GM15510 (cell line): ENCODE measurements around the gene PNLIPRP1.

Experiments used
- POLR2A ChIP-seq: IDR thresholded peaks from 3 replicates; pipeline ENCODE4 v1.6.1; 2011; ENCODE audit warnings: borderline replicate concordance; ENCODE audit not compliant: insufficient read length; ENCODE audit errors: extremely low read depth

The PNLIPRP1 gene

DNA sequence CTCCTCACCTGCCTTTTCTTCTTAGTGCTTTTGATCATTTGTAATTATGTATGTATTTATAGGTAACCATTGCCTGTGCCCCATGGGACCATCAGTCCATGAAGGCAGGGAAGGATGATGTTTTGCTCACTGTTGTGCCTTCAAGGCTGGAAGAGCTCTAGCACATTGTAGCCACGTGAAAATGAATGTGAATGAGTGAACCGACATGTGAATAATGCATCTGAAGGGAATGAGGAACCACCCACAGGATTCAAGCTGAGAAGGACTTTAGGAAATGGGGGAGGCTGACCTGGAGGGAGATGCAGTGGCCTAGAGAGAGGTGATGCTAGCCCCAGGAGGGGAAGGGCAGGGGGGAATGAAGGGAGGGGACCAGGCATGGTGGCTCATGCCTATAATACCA, 24.0 kb downstream of the PNLIPRP1 start:
- TF ChIP-seq POLR2A = no peak

DNA sequence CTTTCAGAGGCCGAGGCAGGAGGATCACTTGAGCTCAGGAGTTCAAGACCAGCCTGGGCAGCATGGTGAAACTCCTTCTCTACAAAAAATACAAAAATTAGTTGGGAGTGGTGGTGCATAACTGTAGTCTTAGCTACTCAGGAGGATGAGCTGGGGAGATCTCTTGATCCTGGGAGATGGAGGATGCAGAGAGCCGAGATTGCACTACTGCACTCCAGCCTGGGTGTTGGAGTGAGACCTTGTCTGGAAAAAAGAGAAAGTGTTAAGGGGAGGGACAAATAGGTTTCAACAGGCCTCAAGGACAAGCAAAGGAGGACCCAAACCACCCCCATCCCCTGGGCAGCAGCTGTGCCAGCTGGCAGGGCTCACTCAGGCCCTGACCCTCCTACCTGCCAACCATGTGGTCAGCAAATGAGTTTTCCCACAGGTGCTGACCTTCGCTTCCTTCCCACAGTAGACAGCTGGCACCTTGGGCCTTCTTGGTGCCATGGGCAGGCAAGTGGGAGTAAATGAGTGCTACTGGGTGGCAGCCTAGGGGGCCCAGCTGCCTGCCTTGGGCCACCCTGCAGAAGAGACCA, 24.5 kb downstream of the PNLIPRP1 start:
- no peak for TF ChIP-seq POLR2A

DNA sequence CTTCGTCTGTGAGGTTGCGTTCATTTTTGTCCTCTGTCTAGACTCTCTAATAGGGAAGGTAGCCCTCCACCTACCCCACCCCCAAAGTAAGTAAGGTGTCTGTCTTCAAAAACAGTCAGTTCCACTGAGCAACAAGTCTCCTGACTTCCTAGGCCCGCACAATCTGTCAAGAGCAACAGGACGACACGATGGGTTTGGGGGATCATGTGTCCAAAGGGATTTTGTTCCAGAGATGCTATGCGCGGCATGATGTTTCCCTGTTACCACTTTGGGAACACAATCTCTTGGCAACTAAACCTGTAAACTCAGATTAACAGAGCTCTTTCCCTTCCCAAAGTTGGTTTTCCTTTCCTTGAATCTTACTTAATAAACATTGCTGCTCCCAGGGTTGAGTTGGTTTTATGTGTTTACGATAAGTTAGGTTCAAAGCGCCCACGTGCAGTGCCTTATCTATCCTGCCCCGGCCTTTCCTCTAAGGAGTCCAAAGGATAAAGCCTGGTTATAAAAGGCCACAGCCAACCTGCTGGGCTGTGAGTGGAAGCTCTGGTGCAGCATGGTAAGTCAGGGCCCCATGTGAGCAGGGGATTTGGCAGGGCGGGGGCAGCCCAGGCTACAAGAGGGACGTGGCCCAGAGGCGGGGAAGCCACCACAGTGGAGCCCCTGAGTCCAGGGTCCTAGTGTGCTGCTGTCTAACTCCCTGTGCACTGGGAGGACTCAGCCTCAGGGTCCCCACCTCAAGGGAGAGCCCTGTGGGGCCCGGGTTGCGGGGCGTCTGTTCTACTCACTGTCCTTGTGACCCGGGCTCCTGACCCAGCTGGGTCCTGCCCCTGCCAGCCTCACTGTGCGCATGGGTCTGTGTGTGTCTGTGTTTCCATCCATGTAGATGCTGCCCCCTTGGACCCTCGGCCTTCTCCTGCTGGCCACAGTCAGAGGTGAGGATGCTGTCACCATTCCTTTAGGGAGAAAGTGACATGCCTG, 30.0 kb downstream of the PNLIPRP1 start, which contains the start of gene PNLIPRP2:
Gene PNLIPRP2, plus strand, starts transcription at position 531 of the 978 bp plus-strand sequence.
- TF ChIP-seq POLR2A = no peak

DNA sequence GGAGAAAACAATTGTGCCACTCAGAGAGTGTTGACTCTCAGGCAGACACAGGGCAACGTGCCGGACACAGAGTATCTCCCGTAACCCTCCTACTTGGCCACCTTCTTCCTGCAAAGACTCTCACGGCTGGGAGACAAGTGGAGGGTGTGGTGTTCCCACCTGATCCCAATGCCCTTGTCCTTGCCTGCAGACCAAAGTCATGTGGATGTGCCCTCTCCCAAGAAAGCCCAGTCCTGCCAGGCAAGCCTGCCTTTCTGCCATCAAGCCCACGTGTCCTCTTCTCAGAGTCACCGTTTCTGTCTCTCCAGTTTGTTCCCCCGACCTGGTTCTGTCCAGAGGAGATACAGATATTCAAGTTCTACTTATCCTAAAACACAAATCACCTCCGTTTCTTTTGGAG, 30.7 kb downstream of the PNLIPRP1 start:
- TF ChIP-seq POLR2A = no peak

DNA sequence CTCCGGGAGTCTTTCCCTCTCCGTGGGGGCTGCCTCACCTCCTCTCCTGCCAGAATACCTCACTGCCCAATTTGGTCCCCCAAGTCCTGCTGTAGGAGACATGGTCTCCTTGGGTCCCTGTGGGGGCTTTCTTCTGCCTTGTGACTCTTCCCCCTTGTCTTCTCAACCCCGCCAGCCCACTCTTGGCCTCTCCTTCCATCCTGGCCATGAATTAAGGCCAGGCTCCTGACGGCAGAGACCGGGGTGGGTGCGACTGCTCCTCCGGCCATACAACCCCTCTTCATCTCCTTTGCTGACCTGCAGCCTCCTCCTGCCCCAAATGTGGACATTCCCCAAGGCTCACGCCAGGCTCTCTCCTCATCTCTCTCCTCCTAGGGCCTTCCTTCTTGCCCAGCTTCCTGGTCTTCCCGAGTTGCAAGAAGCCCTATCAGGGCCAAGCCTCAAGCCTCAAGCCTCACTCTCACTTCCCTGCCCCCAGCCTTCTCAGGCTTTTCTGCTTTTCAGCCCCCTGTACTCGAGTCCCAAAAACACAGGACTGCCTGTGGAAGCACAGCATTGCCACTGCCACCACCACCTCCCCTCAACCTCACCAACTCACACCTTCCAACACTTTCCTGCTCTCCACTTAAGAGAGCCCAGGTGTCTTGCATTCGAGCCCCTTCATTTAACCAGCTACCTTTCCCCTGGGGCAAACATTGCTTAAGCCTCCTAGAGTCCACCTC, 31.3 kb downstream of the PNLIPRP1 start:
- TF ChIP-seq POLR2A = no peak

DNA sequence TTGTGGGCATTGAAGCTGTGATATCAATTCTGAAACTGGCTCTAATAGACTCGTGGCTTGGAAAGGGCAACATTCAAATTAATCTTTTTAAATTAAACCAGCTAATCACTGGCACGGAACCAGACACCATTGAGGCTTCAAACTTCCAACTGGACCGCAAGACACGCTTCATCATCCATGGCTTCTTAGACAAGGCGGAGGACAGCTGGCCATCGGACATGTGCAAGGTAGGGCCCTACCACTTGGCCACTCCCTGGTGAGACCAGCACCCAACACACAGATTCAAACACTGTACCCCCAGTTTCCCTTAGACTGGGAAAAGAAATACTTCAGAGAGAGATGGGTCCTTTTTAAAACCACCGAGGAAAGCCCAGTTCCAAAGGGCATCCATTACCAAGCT, 35.1 kb downstream of the PNLIPRP1 start:
- no peak for TF ChIP-seq POLR2A

DNA sequence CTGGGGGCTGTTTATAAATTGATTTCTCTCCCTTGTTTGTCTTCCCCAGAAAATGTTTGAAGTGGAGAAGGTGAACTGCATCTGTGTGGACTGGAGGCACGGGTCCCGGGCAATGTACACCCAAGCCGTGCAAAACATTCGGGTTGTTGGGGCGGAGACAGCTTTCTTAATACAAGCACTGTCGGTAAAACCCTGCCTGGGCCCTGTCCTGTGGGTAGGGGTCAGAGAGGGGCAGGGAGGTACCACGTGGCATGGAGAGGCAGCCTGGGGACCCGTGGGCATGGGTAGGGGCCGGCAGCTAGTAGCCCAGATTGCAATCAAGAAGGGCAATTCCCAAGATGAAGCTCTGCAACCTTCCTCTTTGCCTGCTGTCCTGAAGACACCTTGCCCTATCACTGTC, 36.1 kb downstream of the PNLIPRP1 start:
- no peak for TF ChIP-seq POLR2A

DNA sequence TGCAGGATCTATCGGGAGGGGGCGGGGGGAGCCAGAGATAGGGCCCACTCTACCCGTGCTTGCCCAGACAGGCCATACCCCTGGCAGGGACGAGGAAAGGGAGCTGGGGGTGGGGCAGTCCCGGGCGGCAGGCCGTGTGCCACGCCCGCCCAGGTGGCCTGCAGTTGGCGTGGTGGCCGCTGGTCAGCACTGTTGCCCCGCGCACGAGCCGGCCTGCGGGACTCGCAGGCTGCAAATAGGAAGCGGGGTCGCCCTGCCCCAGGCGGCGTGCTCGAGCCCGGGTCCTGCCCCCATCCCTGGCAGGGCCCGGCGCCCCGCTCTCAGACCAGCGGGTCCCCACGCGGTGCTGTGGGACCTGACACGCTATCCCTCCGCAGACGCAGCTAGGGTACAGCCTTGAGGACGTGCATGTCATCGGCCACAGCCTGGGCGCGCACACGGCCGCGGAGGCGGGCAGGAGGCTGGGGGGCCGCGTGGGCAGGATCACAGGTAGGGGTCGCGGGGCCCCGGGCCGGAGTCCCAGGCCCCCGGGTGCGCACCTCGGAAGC, 36.7 kb downstream of the PNLIPRP1 start:
- no peak for TF ChIP-seq POLR2A

DNA sequence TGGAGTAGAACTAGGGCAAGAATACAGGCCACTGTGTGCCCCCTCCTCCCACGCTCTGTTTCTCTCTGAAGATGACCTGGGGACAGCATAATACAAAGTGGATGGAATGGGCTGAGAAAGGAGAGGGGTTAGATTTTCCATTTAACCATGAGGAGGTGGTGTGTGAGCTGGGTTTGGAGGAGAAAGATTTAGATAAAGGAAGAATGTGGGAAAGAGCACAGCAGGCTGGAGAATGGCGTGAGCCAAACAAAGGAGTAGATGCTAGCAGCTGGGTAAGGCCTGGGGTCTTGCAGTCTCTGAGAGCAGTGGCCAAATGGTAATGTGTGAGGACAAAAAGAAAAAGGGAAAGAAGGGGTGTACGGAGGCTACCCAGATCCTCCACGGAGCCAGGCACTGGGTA, 38.6 kb downstream of the PNLIPRP1 start:
- no peak for TF ChIP-seq POLR2A

DNA sequence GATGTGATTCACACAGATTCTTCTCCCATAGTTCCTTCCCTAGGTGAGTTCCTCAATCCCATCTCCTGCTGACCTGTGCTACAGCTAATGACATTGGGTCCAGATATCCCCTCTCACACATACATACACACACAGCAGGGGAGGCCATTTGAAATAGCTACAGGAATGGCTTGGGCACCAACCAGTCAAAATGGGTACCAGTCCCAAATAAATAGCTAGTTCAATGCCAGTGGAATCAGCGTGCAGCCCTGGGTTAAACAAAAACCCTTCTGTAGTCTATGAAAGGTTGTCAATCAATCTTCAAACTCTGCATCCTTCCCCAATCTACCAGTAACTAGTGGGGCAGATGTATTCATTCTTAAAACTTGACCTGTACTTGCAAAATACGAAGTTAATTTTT, 39.3 kb downstream of the PNLIPRP1 start:
- TF ChIP-seq POLR2A = no peak

DNA sequence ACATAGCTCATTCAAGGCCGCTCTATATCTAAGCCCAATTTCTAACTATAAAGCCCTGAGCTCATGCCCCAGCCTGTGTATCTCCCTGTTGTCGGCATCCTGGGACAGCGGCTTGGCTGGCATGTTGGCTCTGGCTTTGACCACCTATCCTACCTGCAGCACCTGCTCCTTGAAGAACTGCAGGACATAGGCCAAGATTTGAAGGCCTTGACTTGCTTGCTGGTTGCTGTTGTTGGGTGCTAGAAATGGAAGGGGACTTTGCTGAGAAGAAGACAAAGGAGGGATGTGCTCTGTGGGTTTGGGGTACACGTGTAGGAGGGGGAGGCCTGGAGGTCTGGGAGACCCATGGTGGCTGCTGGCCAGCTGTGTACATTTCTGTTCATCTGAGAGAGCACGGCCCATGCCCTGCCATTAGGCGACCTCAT, 41.1 kb downstream of the PNLIPRP1 start:
- TF ChIP-seq POLR2A = no peak

DNA sequence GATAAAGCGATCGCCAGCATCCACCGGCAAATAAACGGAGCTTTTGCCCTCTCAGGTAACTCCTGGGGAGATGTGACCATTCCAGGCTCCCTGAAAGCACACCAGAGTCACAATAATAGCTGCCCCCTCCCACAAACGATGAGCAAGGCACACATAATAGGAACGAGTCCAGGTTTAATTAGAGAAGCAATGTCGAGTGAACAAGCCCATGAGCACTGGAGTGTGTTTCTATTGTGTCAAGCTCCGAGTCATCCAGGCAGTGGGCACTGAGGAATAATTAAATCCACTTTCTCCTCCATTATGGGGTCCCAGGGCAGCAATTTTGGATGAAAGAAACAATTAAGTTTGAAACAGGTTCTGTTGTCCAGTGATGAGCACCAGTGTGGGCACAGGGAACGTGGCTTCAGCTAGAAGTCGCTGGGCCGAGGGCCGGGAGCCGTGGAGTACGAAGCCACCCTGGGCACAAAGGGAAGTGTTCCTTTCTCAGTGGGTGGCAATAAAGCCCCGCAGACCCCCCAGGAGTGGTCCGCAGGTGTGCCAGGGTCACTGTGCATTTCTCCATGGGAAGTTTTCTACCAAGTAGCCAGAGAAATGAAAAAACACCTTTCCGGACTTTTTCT, 41.9 kb downstream of the PNLIPRP1 start:
- no peak for TF ChIP-seq POLR2A

DNA sequence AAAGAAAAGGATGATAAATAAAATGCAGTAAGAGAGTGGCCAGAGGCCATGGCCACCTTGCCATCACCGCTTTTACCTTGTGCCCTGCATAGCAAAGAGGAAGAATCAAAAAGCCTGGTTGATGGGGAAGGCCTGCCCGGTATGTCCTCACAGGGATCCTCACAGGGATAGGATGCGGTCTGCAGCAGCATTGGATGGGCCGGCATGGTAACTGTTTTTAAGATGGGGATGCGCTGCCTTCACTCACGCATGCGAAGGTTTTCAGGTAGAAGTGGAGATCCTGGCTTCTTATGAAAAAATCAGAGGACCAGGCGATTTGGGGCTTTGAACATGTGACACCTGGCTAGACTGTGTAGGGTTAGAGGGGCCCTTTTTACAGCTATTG, 42.4 kb downstream of the PNLIPRP1 start:
- no peak for TF ChIP-seq POLR2A

DNA sequence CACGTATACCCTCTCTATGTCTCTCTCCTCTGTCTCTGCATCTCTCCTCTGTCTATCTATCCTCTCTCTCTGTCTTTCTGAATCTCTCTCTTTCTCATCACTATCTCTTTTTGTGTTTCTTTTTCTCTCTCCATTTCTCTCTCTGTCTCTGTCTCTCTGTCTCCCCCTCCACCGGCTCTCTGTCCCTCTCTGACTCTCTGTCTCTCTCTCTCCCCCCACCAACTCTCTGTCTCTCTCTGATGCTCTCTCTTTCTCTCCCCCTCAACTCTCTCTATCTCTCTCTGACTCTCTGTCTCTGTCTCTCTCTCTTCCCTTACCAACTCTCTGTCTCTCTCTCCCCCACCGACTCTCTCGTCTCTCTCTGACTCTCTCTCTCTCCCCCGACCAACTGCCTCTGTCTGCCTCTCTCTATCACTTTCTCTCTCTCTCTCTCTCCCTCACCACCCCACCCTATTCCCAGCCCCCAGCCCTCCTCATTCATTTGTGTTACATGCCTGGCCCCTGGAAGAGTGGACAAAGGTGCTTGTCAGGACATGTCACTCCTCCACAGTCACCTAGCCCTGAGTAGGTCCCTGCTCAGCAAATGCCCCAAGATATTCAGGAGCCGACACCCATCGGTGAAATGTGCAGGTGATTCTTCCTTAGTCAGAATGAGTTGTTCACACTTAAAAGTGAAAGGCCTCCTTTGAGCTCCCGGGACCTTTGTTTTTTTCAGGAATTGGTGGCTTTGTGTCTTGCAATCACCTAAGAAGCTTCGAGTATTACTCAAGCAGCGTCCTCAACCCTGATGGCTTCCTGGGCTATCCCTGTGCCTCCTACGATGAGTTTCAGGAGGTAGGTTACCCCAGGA, 43.6 kb downstream of the PNLIPRP1 start:
- TF ChIP-seq POLR2A = no peak
